Endothelial cell of umbilical vein (primary cell): Measurements from ENCODE around the gene ASPSCR1. TPM values are rescaled to one million over a fixed set of nuclear protein-coding genes. Genes with fewer than 3 reads are reported as not detected.
A peak's percentile ranks its signal among the peaks of the same experiment; 100 is the strongest.

ENCODE experiments used
- BruUV-seq: library from RNA; stranded (reverse); fragments of 400-500 nt; replicated peaks from 2 replicates; lab custom pipeline; 2021; lab: Mats Ljungman, UMichigan
- CTCF ChIA-PET: fragments of 300-600, 350-600 bp; sonication (Branson Sonifier 250); formaldehyde crosslinking; loops from one replicate; lab custom pipeline; 2021; ENCODE audit warnings: antibody characterized with exemption, inconsistent platforms; lab: Charles Lee
- POLR2A ChIA-PET: fragments of 300-600, 350-600 bp; sonication (Branson Sonifier 250); formaldehyde crosslinking; loops from one replicate; lab custom pipeline; 2021; ENCODE audit warnings: antibody characterized with exemption, inconsistent platforms; lab: Charles Lee
- DNase-seq: peaks from one replicate; pipeline ENCODE4 v3.0.0-alpha.2; 2011; ENCODE audit warnings: low read depth, low spot score
- FAIRE-seq: peaks from 2 replicates; lab custom pipeline; 2011; peaks lifted over from hg19 to GRCh38; lab: Jason Lieb, UNC
- H2AFZ ChIP-seq: 2 replicates; pipeline ENCODE4 v1.6.0; 2012; ENCODE audit warnings: low read depth, low read length, control low read depth, inconsistent platforms
- H3K27ac ChIP-seq: 2 replicates; pipeline ENCODE4 v1.5.1; 2011; ENCODE audit warnings: low read depth, mild to moderate bottlenecking, control low read depth, low read length, moderate library complexity; ENCODE audit not compliant: insufficient read depth
- H3K27me3 ChIP-seq, 2 experiments: 2 replicates each; pipeline versions ENCODE4 v1.6.0 to v1.6.1; 2011; ENCODE audit warnings: low read length in 2 of 2, mixed read lengths in 1 of 2; ENCODE audit not compliant: control insufficient read depth in 2 of 2, insufficient read depth in 2 of 2
- H3K36me3 ChIP-seq, 2 experiments: 2 replicates in 1 of 2; 3 replicates in 1 of 2; pipeline ENCODE4 v1.5.1; 2011; ENCODE audit warnings: low read length in 2 of 2, mild to moderate bottlenecking in 1 of 2, moderate library complexity in 1 of 2; ENCODE audit not compliant: control insufficient read depth in 2 of 2, insufficient read depth in 2 of 2; ENCODE audit errors: extremely low read depth in 1 of 2
- H3K4me1 ChIP-seq: 3 replicates; pipeline ENCODE4 v1.5.1; 2011; ENCODE audit warnings: mild to moderate bottlenecking, low read length; ENCODE audit not compliant: control insufficient read depth, insufficient read depth; ENCODE audit errors: extremely low read depth
- H3K4me2 ChIP-seq: 2 replicates; pipeline ENCODE4 v1.6.1; 2011; ENCODE audit warnings: low read length, control low read depth, mixed read lengths; ENCODE audit not compliant: insufficient read depth
- H3K4me3 ChIP-seq, 3 experiments: fragments of 200-600 bp in 1 of 3; sonication (generic), shearing (Covaris generic) in 1 of 3; replicated peaks in 1 of 3; 2 replicates each; pipeline ENCODE4 v1.5.1; 2011 to 2016; ENCODE audit warnings: control low read depth in 3 of 3, low read length in 3 of 3, mild to moderate bottlenecking in 2 of 3, inconsistent platforms in 1 of 3, low read depth in 1 of 3, moderate library complexity in 1 of 3; ENCODE audit not compliant: insufficient read depth in 1 of 3
- H3K79me2 ChIP-seq: 2 replicates; pipeline ENCODE4 v1.6.0; 2012; ENCODE audit warnings: low read length, inconsistent platforms; ENCODE audit not compliant: control insufficient read depth, insufficient read depth
- H3K9ac ChIP-seq: replicated peaks from 2 replicates; pipeline ENCODE3; 2011; ENCODE audit warnings: low read length, control low read depth; ENCODE audit not compliant: insufficient read depth; ENCODE audit errors: extremely low read depth
- H3K9me1 ChIP-seq: replicated peaks from 3 replicates; pipeline ENCODE4 v1.6.0; 2011; ENCODE audit warnings: mild to moderate bottlenecking, low read length; ENCODE audit not compliant: control insufficient read depth, insufficient read depth; ENCODE audit errors: extremely low read depth
- H3K9me3 ChIP-seq: replicated peaks from 2 replicates; pipeline ENCODE4 v1.5.1; 2012; ENCODE audit warnings: low read length, inconsistent platforms; ENCODE audit not compliant: control insufficient read depth, insufficient read depth
- H4K20me1 ChIP-seq: replicated peaks from 2 replicates; pipeline ENCODE3; 2011; ENCODE audit warnings: mild to moderate bottlenecking, low read length; ENCODE audit not compliant: control insufficient read depth, insufficient read depth; ENCODE audit errors: extremely low read depth
- FOS ChIP-seq: IDR thresholded peaks from 2 replicates; pipeline ENCODE4 v1.6.1; 2011; ENCODE audit warnings: mild to moderate bottlenecking, low read length, moderate library complexity, borderline replicate concordance; ENCODE audit not compliant: insufficient read depth
- POLR2A ChIP-seq: IDR thresholded peaks from 2 replicates; pipeline ENCODE4 v1.6.1; 2012; ENCODE audit warnings: low read depth, mild to moderate bottlenecking, control low read depth, low read length
- POLR2AphosphoS5 ChIP-seq: IDR thresholded peaks from 2 replicates; pipeline ENCODE4 v1.6.1; 2012; ENCODE audit warnings: low read depth, mild to moderate bottlenecking, control low read depth, low read length, moderate library complexity; ENCODE audit not compliant: insufficient read depth
- dilution Hi-C: fragments of 300-500 bp; cut with MboI; formaldehyde crosslinking; loops from one replicate; pipeline ENCODE4 v1.15.0; 2019; ENCODE audit warnings: low sequenced_read_pairs; ENCODE audit not compliant: extremely low pct_ligation_motif_present
- intact Hi-C: fragments of 100-400 bp; cut with micrococcal nuclease; formaldehyde crosslinking; loops from one replicate; pipeline ENCODE4 v1.10.0; 2022
- polyA plus RNA-seq, 4 experiments: library from polyadenylated mRNA; depleted of rRNA in 3 of 4; stranded (reverse) in 3 of 4; unstranded in 1 of 4; fragments of >200 nt; gene quantifications; 2 replicates each; pipeline versions ENCODE4 v1.2.1 to v1.2.3, GENCODE V29; 2011 to 2012; ENCODE audit warnings: missing spikeins in 1 of 4
- total RNA-seq: library from RNA; stranded (reverse); gene quantifications from 2 replicates; pipeline ENCODE4 v1.2.3, GENCODE V29; 2021
- TF ChIP-seq, protein P1 (sequence below), 2 donors: IDR thresholded peaks; 1 replicate in 1 of 2; 2 replicates in 1 of 2; pipeline ENCODE4 v1.5.1; 2011; ENCODE audit warnings: low read length in 2 of 2, mild to moderate bottlenecking in 2 of 2, moderate library complexity in 2 of 2, control low read depth in 1 of 2, inconsistent platforms in 1 of 2, low read depth in 1 of 2; ENCODE audit not compliant: insufficient read depth in 1 of 2; ENCODE audit errors: extremely low read depth in 1 of 2

The ASPSCR1 gene
- total and polyA plus RNA-seq, 2 donors (not counting 3 experiments of a cell fraction or from before 2014, with no cell fraction given) = 24.8 to 36.5 TPM

GRCh38 chr17:82021900-82022309 lies 44.5 kb downstream of the ASPSCR1 start:
- H3K79me2 ChIP-seq = peaks cover 5% of the 10 kb centered on the region
- peak overlapping the region; percentile 61 for H3K9ac ChIP-seq
- no peaks in the 10 kb centered on the region for H3K36me3 ChIP-seq
- dilution Hi-C loops (no loop called here), intact Hi-C loops (loop anchor here (1.0 to 10.0 kb wide), 6 partner anchors 45 to 193 kb away; partner anchors contain the start of genes ASPSCR1, CCDC57, FASN and MAFG)
- no peaks in the 10 kb centered on the region for H3K27me3 ChIP-seq
- H3K9me1 ChIP-seq = no peaks in the 10 kb centered on the region
- DNase-seq = no peak
- TF ChIP-seq FOS = no peak
- no peak for TF ChIP-seq POLR2AphosphoS5
- TF ChIP-seq POLR2A = no peak
- TF ChIP-seq, protein P1, sequence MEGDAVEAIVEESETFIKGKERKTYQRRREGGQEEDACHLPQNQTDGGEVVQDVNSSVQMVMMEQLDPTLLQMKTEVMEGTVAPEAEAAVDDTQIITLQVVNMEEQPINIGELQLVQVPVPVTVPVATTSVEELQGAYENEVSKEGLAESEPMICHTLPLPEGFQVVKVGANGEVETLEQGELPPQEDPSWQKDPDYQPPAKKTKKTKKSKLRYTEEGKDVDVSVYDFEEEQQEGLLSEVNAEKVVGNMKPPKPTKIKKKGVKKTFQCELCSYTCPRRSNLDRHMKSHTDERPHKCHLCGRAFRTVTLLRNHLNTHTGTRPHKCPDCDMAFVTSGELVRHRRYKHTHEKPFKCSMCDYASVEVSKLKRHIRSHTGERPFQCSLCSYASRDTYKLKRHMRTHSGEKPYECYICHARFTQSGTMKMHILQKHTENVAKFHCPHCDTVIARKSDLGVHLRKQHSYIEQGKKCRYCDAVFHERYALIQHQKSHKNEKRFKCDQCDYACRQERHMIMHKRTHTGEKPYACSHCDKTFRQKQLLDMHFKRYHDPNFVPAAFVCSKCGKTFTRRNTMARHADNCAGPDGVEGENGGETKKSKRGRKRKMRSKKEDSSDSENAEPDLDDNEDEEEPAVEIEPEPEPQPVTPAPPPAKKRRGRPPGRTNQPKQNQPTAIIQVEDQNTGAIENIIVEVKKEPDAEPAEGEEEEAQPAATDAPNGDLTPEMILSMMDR (IDR thresholded peaks at IDR 0.05; ENCODE audit: extremely low read depth in 1 of 2, insufficient read depth in 1 of 2, low read depth in 1 of 2, low read length in 2 of 2) = no peak
- peak overlapping the region; percentile 70 for H3K4me2 ChIP-seq
- H3K4me3 ChIP-seq = peak overlapping the region; percentile 50 to 70 (median 60)
- H3K27ac ChIP-seq = no peak overlapping the region
- H3K4me1 ChIP-seq = peaks cover 12% of the 10 kb centered on the region
- CTCF ChIA-PET = interaction anchor here (1.4 to 9.1 kb wide), 7 partner anchors 9 to 152 kb away, joined by 4 to 345 read pairs (median 8); partner anchors contain the start of genes ARHGDIA, NOTUM and RAC3
- no peak overlapping the region for H2AFZ ChIP-seq
- no peaks in the 10 kb centered on the region for H4K20me1 ChIP-seq
- POLR2A ChIA-PET = no interaction called here
- FAIRE-seq = no peak
- no TSS peak for BruUV-seq
- no peaks in the 10 kb centered on the region for H3K9me3 ChIP-seq
